D721Med (cell line): Measurements from ENCODE around the gene PCED1B.

Source experiments
- DNase-seq: peaks from one replicate; pipeline ENCODE4 v3.0.0; 2011; ENCODE audit warnings: low spot score; ENCODE audit not compliant: insufficient read length
- FAIRE-seq: peaks from 2 replicates; lab custom pipeline; 2011; peaks lifted over from hg19 to GRCh38; lab: Jason Lieb, UNC
- TF ChIP-seq, protein P1 (sequence below): IDR thresholded peaks from 2 replicates; pipeline ENCODE4 v1.5.1; 2012; ENCODE audit warnings: mild to moderate bottlenecking, control low read depth; ENCODE audit not compliant: insufficient read depth; ENCODE audit errors: missing control alignments

PCED1B gene

DNA sequence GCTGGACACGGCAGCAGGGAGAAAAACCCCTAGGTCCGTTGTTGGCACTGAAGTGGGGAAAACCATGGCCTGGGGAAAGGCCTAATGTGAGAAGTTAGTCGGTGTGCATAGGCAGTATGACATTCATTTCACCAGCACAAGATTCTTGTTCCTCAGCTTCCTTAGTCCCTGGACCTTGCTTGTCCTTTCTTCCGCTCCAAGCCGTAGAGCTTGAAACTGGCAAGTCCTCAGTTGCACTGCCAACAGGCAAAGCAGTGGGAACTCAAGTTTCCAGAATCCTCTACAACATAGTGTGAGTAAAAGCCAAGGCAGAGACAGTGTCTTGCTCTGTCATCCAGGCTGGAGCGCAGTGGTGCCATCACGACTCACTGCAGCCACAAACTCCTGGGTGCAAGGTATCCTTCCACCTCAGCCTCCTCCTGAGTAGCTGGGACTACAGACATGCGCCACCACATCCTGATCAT, 138.8 kb downstream of the PCED1B start:
- DNase-seq (no peak), FAIRE-seq (no peak)
- TF ChIP-seq, protein P1, sequence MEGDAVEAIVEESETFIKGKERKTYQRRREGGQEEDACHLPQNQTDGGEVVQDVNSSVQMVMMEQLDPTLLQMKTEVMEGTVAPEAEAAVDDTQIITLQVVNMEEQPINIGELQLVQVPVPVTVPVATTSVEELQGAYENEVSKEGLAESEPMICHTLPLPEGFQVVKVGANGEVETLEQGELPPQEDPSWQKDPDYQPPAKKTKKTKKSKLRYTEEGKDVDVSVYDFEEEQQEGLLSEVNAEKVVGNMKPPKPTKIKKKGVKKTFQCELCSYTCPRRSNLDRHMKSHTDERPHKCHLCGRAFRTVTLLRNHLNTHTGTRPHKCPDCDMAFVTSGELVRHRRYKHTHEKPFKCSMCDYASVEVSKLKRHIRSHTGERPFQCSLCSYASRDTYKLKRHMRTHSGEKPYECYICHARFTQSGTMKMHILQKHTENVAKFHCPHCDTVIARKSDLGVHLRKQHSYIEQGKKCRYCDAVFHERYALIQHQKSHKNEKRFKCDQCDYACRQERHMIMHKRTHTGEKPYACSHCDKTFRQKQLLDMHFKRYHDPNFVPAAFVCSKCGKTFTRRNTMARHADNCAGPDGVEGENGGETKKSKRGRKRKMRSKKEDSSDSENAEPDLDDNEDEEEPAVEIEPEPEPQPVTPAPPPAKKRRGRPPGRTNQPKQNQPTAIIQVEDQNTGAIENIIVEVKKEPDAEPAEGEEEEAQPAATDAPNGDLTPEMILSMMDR: no peak

DNA sequence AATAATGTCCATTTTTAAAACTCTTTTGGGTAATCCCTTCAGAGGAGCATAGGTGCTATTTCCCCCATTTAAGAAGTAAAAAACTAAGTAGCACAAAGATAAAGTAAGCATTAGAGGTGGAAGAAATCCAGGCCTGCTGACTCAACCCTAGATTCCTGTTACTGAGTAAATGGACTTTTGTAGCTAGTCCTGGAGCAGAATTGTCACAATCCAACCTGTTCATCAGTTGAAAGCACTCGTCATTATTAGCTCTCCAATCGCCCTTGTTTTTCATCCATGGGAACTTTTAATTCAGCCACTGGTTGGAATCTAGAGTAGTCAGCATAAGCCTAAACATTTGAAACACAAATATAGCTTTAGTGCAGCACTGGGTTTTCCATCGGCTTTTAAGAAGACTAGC, 139.8 kb downstream of the PCED1B start:
- DNase-seq (no peak), FAIRE-seq (no peak)
- TF ChIP-seq, protein P1: no peak

DNA sequence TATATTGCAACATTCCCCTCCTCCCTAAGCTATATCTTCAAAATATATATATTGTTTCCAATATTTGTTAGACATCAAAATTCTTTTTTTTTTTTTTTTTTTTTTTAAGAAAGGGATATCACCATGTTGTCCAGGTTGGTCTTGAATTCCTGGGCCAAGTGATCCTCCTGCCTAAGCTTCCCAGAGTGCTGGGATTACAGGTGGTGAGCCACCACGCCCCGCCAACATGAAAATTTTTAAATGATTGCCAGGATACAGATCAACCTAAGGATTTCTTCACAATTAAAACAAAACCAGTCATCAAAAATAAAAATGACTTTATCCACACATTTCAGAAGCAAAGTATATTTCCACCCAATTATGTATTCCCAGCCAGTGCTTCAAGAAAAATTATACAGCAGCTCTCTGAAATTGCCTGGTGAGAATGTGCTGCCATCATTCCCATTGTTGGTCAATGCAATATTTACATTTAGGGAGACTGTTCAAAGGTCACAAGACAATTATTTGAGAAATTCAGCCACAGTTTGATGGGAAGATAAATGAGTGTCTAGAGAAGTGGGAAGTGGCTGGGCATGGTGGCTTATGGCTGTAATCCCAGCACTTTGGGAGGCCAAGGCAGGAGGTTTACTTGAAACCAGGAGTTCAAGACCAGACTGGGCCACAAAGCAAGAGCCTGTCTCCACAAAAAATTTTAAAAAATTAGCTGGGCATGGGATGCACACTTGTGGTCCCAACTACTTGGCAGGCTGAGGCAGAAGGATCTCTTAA, 142.0 kb downstream of the PCED1B start:
- DNase-seq (no peak), FAIRE-seq (no peak)
- TF ChIP-seq, protein P1: no peak

DNA sequence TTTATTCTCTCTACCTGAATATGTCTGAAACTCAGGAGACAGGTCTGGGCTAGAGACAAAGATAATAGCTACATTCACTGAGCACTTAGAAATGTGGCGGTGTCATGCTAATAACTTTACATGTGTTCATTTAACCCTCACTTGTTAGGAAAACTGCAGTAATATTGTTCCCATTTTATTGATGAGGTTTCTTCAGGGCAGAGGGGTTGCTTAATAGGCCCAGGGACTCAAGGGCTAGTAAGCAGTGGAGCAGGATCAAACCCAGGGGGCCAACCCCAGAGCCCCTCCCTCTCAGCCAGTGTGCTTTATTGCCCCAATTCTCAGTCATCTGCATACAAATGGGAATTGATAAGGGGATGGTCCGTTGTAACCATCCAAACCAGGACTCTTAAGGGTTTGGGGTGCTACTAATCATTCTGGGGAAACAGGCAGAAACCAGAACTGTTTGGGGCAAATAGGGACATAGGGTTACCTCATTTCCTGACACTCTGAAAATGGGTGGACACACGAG, 143.2 kb downstream of the PCED1B start:
- no peak for FAIRE-seq
- TF ChIP-seq, protein P1: no peak
- no peak for DNase-seq

DNA sequence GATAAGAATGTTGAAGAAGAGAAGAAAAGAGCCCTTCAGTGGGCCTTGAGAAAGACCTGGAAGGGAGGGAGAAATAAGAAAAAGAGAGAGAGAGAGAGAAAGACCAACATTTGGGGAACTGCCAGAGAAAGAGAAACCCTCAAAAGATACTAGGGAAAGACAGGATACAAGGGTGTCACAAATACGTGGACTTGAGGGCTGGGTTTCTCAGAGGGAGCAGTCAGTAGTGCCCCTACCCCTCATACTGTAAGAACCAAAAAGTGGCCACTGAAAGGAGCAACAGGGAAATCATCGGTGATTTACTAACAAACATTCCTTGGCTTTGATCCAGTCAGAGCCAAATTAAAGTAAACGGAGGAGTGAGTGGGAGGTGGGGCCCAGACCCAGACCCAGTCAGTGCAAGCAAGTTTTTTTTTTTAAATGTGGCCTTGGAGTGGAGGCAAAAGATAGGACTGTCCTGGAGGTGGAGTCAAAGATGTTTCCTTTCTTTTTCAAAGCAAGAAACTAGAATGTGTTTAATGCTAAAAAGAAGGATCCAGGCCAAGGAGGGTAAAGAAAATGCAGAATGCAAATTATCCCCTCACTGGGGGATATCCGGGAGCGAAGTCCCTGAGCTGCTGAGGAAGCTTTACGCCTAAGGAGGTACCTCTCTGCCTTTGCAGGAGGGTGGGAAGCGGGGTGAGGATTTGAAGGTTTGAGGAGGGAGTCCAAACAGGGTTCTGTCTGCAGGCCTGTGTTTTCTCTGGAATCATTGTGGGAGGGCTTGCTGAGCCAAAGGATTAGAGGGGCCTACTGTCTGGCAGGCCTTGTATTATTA, 143.8 kb downstream of the PCED1B start:
- no peak for FAIRE-seq
- no peak for DNase-seq

GRCh38 chr12:47223848-47224213, 144.4 kb downstream of the PCED1B start:
- DNase-seq (no peak), FAIRE-seq (no peak)
- TF ChIP-seq, protein P1: no peak

More for the DNA sequence above, 143.8 kb downstream of the PCED1B start:
- TF ChIP-seq, protein P1: no peak
